NCI-H524 (cell line): ENCODE data around the gene CCNJL.

Source experiments
- DNase-seq, 2 experiments: peaks; one replicate each; lab custom pipeline; 2025; lab: John Stamatoyannopoulos, UW

Gene CCNJL

DNA sequence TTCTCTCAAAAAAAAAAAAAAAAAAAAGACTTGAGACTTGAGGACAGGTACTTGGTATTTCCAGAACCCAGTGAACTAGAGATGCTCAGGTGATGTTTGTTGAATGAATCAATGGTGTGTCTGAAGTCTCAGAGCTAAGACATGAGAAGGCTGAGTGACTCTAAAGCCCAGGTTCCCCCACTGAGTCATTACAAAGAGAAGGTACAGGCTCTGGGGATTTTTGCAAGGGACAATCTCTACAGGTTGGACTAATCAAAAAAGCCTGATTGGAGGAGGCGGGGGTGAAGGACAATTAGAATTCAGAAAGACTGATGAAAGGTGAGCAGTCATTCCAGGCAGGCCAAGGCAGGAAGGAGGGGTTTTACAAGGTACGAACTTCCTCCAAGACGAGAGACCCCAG is 91.3 kb downstream of the CCNJL start:
- DNase-seq = no peak

GRCh38 chr5:160219356-160219755 is 93.0 kb downstream of the CCNJL start:
- no peak for DNase-seq

DNA sequence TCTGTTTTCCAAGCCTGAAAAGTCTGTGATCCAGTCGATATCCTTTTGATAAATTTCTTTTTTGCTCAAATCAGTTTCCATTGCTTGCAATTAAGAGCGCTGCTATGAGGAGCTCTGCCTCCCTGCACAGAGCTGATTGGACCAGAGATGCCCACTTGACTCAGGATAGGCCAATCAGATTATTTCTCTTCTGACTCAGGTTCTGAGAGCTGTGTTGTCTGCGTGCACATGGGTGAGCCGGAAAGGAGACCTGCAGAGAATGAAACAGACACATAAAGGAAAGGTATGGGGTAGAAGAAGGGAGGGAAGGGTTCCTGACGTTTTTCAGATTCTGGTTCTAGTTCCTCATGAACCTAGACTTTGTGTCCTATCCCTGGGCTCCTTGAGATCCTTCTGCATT is 98.8 kb downstream of the CCNJL start:
- peak; percentile 4 to 54 for DNase-seq

- no peak for DNase-seq
These were observed 101.0 kb downstream of the CCNJL start for GRCh38 chr5:160211352-160211751.

DNA sequence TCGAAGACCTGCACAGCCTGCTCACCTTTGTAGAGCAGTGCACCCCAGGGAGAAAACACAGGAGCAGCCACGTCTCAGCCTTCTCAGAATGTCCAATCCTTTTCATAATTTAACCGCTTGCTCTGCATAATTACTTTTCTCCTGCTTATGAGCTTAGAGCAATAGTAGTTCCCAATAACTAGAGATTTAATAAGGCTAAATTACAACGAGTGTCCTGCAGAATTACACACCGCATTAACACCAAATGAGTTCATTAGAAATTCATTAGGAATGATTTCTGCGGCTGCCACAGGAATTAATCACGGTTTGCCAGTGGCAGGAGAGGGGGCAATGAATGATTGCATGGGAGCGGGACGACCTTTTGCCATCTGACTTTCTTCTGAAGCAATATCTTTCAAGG is 101.8 kb downstream of the CCNJL start:
- DNase-seq = no peak

GRCh38 chr5:160209917-160210316 is 102.4 kb downstream of the CCNJL start:
- no peak for DNase-seq

DNA sequence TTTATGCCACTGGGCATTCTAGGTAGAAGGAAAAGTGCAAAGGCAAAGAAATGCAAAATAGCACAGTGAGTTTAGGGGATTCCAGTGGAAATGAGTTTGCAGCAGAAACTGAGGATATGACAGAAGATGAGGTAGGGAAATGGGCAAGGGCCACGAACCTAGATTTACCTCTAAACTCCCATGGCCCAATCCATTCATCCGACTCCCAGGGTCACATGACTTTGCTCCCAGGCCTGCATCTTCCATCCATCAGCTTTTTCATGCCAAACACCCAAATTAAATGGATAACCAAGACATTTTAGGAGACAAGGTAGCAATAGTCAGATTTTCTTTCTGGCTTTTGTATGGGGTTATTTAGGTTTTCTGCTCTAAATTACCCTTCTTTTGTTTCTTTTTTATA is 105.3 kb downstream of the CCNJL start:
- DNase-seq = no peak
